ENCODE results near the gene TFIP11.
"Not testable (repeated sequence)": the region's sequence is repeated elsewhere in the genome, so short reads cannot be mapped to it uniquely, and the experiment has no call there.

The TFIP11 gene

GRCh38 chr22:26540119-26540518 lies 27.8 kb upstream of the TFIP11 start:
- no peak for DNase-seq

- DNase-seq: no peak
Measured at GRCh38 chr22:26536762-26537134, 24.5 kb upstream of the TFIP11 start.

DNA sequence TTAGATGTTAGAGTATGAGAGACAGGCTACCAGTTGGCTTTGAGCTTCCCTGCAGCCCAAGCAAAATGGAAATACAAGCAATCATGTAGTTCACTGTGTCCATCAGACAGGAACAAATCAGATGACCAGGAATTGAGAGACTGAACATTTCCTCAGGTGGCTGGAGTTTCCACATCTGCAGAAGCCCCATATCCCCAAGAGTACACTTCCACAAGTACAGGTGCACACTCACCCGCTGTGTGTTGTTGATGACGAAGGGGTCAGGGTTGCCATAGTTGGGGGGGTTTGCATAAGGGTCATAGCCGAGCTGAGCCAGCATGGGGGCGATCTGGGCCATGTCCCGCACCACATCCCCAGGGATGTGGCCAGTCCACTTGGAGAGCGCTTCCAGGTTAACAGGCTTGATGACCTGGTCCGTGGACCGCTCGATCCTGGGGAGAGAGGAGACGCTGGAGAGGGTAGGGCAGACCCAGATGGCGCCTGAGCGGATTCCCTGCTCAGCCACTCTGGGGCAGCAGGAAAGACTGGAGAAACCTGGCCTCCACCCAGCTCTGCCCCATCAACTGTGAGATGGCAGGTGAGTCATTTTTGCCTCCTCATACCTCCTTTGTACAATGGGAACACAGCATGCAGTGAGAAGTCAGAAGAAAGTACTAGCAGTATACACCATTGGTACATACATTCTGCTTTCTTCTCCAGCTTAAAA lies 23.9 kb upstream of the TFIP11 start:
- DNase-seq: no peak

GRCh38 chr22:26535603-26535908 lies 23.3 kb upstream of the TFIP11 start:
- DNase-seq: no peak

DNA sequence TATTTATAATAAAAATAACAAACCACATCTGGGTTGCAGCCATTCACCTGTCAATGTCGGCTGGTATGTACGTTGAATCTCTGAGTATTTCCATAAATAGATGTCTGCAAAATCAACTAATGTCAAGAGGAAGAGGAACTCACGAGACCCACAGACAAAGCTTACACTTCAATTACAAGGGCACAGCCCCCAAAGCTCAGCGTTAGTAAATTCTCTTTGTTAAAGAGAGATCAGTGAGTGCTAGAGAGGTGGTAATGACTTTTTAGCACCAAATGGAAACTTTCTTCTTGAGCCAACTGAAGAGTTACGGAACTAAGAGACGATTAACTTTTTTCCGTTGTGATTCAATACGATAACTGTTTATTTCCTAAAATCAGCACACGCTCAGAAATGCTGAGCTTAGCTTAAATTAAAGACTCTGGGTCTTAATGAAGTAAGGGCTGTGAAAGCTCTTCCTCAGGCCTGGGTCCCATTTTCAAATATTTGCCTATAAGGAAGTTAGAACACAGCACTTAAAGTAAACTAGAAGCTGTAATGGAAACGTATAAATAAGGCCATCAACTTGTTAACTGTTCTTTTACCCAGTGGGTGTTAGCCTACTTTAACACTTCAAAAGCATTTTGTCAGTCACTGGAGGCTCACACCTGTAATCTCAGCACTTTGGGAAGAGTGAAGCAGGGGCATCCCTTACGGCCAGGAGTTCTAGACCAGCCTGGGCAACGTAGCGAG lies 22.8 kb upstream of the TFIP11 start:
- no peak for DNase-seq

- DNase-seq: no peak
Measured at GRCh38 chr22:26534171-26534855, 22.0 kb upstream of the TFIP11 start.

DNA sequence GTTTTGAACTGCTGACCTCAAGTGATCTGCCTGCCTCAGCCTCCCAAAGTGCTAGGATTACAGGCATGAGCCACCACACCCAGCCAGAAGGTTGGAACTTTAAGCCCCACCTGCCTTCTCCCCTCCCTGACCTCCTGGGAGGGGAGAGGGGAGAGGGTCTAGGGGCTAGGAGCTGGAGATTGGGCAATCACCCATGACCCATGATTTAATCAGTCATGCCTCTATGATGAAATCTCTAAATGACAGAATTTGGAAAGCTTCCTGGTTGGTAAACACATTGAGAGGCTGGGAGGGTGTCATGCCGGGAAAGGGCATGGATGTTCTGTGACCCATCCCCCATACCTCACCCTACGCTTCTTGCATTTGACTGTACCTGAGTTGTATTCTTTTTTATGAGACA lies 17.1 kb upstream of the TFIP11 start:
- DNase-seq: no peak

DNA sequence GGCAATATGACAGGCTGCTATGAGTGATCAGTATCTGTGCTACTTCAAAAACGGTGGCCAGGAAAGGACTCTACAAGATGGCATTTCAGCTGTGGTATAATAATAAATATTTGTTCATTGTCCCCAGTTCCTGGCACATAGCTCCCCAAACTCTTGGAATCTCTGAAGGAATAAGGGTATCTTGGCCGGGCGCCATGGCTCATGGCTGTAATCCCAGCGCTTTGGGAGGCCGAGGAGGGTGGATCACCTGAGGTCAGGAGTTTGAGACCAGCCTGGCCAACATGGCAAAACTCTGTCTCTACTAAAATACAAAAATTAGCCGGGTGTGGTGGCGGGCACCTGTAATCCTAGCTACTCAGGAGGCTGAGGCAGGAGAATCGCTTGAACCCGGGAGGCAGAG lies 16.2 kb upstream of the TFIP11 start:
- not testable (repeated sequence) for DNase-seq

- DNase-seq: no peak
Measured at GRCh38 chr22:26527574-26528465, 15.5 kb upstream of the TFIP11 start.

- no peak for DNase-seq
Measured at GRCh38 chr22:26527167-26527566, 14.9 kb upstream of the TFIP11 start.

DNA sequence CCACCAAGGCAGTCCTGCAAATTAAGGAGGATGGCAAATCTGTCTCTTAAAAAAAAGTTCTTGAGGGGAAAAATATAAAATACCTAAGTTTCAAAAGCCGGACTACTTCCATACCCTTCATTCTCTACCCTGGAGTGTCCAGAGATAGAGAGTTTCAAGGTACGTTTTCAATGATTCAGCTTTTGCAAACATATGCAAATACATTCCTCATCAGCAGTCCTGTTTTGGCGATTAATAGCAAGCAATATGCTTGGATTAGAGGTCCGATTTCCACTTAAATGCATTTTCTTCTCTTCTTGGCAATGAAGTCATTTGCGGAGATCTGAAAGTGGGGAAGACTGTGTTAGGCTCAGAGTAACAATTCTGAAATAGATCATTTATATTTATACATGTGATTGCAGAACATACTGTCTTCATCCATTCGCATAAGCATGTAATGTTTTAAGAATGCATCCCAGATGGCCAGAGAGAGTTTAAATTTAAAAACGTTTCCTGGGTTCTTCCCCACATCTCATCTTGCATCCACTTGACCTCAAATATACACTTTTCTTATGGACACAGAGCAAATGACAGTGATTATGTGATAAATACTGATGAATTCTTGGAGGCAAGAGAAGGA lies 13.8 kb upstream of the TFIP11 start:
- DNase-seq: no peak

DNA sequence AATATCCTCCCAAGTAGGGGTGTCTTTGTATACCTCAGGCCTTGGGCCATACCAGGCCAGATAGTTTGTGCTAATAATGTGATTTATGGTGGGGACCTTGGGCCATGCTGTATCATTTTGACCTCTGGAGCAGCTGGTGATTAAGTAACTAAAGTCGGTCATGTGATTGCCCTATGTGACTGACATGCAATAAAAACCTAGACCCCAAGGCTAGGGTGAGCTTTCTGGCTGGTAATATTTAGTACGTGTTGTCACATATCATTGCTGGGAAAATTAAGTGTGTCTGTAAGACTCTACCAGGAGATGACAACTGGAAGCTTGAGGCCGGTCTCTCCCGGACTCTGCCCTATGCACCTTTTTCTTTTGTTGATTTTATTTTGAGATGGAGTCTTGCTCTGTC lies 12.6 kb upstream of the TFIP11 start:
- no peak for DNase-seq

- no peak for DNase-seq
Measured at GRCh38 chr22:26522592-26522991, 10.3 kb upstream of the TFIP11 start.

DNA sequence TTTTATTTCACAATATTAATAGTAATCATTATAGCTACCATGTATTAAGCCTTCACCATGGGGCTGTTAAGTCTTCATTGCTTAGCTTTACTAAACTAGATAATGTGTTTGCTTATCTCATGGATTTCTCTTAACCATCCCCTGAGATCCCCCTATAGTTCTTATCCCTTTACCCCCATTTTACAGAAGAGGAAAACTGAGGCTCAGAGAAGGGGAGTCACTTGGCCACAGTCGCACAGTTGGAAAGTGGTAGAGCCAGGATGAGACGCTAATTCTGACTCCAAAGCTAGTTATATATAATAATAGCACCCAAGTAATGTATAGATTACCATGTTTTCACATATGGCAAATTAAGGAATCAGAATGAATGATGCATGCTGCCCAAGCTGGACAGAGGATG lies 9.7 kb upstream of the TFIP11 start:
- no peak for DNase-seq

- no peak for DNase-seq
Measured at GRCh38 chr22:26517429-26517828, 5.2 kb upstream of the TFIP11 start.

GRCh38 chr22:26516503-26516902 lies 4.2 kb upstream of the TFIP11 start:
- DNase-seq: no peak

- no peak for DNase-seq
Measured at GRCh38 chr22:26515931-26516330, 3.7 kb upstream of the TFIP11 start.

GRCh38 chr22:26514419-26515161 lies 2.3 kb upstream of the TFIP11 start:
- DNase-seq: no peak

GRCh38 chr22:26513838-26514237 lies 1.6 kb upstream of the TFIP11 start:
- no peak for DNase-seq

GRCh38 chr22:26508148-26508547 lies 4.1 kb downstream of the TFIP11 start:
- DNase-seq: no peak

DNA sequence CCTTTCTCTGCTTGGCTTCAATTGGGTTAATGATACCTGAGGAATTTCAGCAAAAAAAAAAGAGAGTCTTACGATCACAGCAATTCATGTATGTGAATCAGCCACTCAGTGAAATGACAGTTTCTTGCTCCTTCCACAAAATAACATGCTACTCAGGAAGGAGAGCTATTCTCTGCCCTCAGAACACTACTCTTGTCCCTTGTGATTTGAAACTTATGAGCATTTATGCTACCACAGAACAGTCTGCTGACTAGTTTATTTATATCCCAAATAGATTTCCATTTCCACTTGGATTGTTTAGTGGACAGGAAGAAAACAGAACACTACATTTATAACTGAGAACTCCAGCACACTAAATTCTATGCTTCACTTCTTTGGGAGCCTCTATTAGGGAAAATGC lies 8.5 kb downstream of the TFIP11 start:
- no peak for DNase-seq

All from activated CD4-positive, alpha-beta T cell treated with anti-CD3 and anti-CD28 coated beads for 4 hours (primary cell).